ENCODE data around the gene CEP104. TPM values are rescaled to one million over a fixed set of nuclear protein-coding genes. Genes with fewer than 3 reads are reported as not detected.

The CEP104 gene
- polyA plus RNA-seq, 1 of the 3 experiments (the other 2 are of a cell fraction): 19.2 TPM

DNA sequence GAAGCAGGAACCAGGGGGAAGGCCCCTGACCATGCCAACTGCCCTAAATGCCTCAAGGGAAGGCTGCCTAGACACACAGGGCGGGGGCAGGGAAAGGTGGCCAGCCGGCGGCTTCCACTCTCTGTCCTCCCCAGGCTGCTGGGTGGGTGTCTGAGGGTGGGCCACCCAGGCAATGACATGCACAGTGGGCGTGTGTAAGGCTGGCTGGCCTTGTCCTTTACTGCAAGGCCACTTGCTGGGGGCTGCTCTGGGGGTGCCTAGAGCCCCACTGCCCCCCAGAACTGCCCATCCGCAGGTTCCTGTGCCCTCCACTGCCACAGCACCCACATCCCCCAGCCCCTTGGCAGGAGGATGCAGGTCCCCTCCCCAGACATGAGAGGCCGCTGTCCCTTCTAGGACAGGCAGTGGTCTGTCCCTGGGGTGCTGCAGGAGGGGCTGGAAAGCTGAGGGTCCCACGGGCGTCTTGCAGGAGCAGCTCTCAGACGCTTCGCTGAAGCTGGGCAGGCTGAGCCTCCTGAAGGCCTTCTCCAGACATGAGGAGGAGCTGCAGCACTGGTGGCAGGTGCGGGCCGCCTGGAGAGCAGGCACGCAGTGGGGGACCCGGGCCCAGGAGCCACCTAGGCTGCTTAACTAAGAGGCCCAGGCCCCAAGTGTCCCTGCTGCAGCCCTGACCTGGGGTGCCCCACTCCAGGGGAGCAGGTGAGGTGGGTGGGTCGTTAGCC, 94.7 kb downstream of the CEP104 start (continued):
- TF ChIP-seq, protein P1, sequence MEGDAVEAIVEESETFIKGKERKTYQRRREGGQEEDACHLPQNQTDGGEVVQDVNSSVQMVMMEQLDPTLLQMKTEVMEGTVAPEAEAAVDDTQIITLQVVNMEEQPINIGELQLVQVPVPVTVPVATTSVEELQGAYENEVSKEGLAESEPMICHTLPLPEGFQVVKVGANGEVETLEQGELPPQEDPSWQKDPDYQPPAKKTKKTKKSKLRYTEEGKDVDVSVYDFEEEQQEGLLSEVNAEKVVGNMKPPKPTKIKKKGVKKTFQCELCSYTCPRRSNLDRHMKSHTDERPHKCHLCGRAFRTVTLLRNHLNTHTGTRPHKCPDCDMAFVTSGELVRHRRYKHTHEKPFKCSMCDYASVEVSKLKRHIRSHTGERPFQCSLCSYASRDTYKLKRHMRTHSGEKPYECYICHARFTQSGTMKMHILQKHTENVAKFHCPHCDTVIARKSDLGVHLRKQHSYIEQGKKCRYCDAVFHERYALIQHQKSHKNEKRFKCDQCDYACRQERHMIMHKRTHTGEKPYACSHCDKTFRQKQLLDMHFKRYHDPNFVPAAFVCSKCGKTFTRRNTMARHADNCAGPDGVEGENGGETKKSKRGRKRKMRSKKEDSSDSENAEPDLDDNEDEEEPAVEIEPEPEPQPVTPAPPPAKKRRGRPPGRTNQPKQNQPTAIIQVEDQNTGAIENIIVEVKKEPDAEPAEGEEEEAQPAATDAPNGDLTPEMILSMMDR (IDR thresholded peaks at IDR 0.05): no peak
- TF ChIP-seq SIN3A (IDR thresholded peaks at IDR 0.05; ENCODE audit: borderline replicate concordance, low read depth, low read length) (no peak), RFX5 (IDR thresholded peaks at IDR 0.05; ENCODE audit: low read length) (no peak), CHD2 (IDR thresholded peaks at IDR 0.05; ENCODE audit: low read length, partially characterized antibody) (no peak)

Small RNAs within 50 kb of the gene (small RNA-seq; reads per million reads assigned to genes)
- 0 to 0.06 (median 0) reads per million in 7 experiments for gene RN7SL574P

Other genes starting within 250 kb of the CEP104 start
- 5.8 and 7.6 TPM in 2 replicates for gene MEGF6, start 245.7 kb downstream of the CEP104 start, polyA plus RNA-seq (2012; rRNA removed)
- 25.9 and 35.5 TPM in 2 replicates for gene TPRG1L, start 232.2 kb downstream of the CEP104 start, polyA plus RNA-seq (2012; rRNA removed)
- 61.9 and 67.8 TPM in 2 replicates for gene WRAP73, start 207.1 kb downstream of the CEP104 start, polyA plus RNA-seq (2012; rRNA removed)
- gene TP73, start 204.7 kb downstream of the CEP104 start, polyA plus RNA-seq (2012; rRNA removed): 0.21 and 0.64 TPM in 2 replicates
- not detected in 2 replicates for gene CCDC27, start 104.8 kb downstream of the CEP104 start, polyA plus RNA-seq (2012; rRNA removed)
- gene SMIM1, start 84.5 kb downstream of the CEP104 start, polyA plus RNA-seq (2012; rRNA removed): 5.9 and 6.1 TPM in 2 replicates
- gene LRRC47, start 60.7 kb downstream of the CEP104 start, polyA plus RNA-seq (2012; rRNA removed): 26.9 and 34.6 TPM in 2 replicates
- gene DFFB, start 265 bp upstream of the CEP104 start, polyA plus RNA-seq (2012; rRNA removed): 8.2 and 8.9 TPM in 2 replicates
- 21.4 and 22.8 TPM in 2 replicates for gene C1orf174, start 43.1 kb upstream of the CEP104 start, polyA plus RNA-seq (2012; rRNA removed)

Measured in SK-N-SH (cell line).